Activated CD8-positive, alpha-beta T cell treated with anti-CD3 and anti-CD28 coated beads for 36 hours (primary cell): ENCODE data around the gene CTDSPL. TPM values are rescaled to one million over a fixed set of nuclear protein-coding genes. Genes with fewer than 3 reads are reported as not detected.

Experiments
- ATAC-seq: fragments of 200-7000 bp; cut with Tn5 transposase; one replicate; pipeline ENCODE4 v1.10.0; 2021; ENCODE audit warnings: mild to moderate bottlenecking, moderate library complexity
- CTCF ChIA-PET: fragments of 350-600 bp; sonication (Branson Sonifier 250); formaldehyde crosslinking; loops from one replicate; lab custom pipeline; 2021; ENCODE audit warnings: antibody characterized with exemption; lab: Charles Lee
- POLR2A ChIA-PET: fragments of 350-600 bp; sonication (Branson Sonifier 250); formaldehyde crosslinking; loops from one replicate; lab custom pipeline; 2021; ENCODE audit warnings: antibody characterized with exemption; lab: Charles Lee
- DNase-seq: peaks from one replicate; pipeline ENCODE4 v3.0.0-alpha.2; 2020
- H3K27ac Mint-ChIP-seq: one replicate; pipeline ENCODE4 v1.8.0; 2021; ENCODE audit warnings: mild to moderate bottlenecking, mixed read lengths
- H3K27me3 Mint-ChIP-seq: one replicate; pipeline ENCODE4 v1.8.0; 2021; ENCODE audit warnings: mixed read lengths
- H3K36me3 Mint-ChIP-seq: one replicate; pipeline ENCODE4 v1.8.0; 2021; ENCODE audit warnings: low read depth, mixed read lengths
- H3K4me1 Mint-ChIP-seq: one replicate; pipeline ENCODE4 v1.8.0; 2021; ENCODE audit warnings: low read depth, mixed read lengths
- H3K4me3 Mint-ChIP-seq: one replicate; pipeline ENCODE4 v1.8.0; 2021; ENCODE audit warnings: mild to moderate bottlenecking, moderate library complexity, mixed read lengths
- H3K9me3 Mint-ChIP-seq: one replicate; pipeline ENCODE4 v1.8.0; 2021; ENCODE audit warnings: mixed read lengths
- intact Hi-C: fragments of 100-400 bp; cut with micrococcal nuclease; formaldehyde crosslinking; loops from one replicate; pipeline ENCODE4 v1.10.0; 2022
- total RNA-seq, 2 experiments: library from RNA; stranded (reverse); gene quantifications; one replicate each; pipeline ENCODE4 v1.2.3, GENCODE V29; 2021
- TF ChIP-seq, protein P1 (sequence below): fragments of 200-600 bp; IDR thresholded peaks from one replicate; pipeline ENCODE4 v1.8.0; 2022; ENCODE audit warnings: antibody characterized with exemption, mild to moderate bottlenecking

CTDSPL gene
- total RNA-seq, 2 experiments from 2014 or later, result 1.2 to 1.7 TPM

- H3K4me1 Mint-ChIP-seq, result peaks cover 9% of the 10 kb centered on the region
- H3K36me3 Mint-ChIP-seq, result no peaks in the 10 kb centered on the region
- no peak for DNase-seq
- H3K27ac Mint-ChIP-seq, result no peak overlapping the region
- H3K27me3 Mint-ChIP-seq, result no peaks in the 10 kb centered on the region
- intact Hi-C loops, result no loop called here
- CTCF ChIA-PET, result interaction anchor here (1.4 to 10.8 kb wide), 3 partner anchors 9 to 28 kb away, joined by 3 to 65 read pairs (median 4); partner anchors contain the start of gene VILL
- TF ChIP-seq, protein P1, sequence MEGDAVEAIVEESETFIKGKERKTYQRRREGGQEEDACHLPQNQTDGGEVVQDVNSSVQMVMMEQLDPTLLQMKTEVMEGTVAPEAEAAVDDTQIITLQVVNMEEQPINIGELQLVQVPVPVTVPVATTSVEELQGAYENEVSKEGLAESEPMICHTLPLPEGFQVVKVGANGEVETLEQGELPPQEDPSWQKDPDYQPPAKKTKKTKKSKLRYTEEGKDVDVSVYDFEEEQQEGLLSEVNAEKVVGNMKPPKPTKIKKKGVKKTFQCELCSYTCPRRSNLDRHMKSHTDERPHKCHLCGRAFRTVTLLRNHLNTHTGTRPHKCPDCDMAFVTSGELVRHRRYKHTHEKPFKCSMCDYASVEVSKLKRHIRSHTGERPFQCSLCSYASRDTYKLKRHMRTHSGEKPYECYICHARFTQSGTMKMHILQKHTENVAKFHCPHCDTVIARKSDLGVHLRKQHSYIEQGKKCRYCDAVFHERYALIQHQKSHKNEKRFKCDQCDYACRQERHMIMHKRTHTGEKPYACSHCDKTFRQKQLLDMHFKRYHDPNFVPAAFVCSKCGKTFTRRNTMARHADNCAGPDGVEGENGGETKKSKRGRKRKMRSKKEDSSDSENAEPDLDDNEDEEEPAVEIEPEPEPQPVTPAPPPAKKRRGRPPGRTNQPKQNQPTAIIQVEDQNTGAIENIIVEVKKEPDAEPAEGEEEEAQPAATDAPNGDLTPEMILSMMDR, result no peak
- no peaks in the 10 kb centered on the region for H3K9me3 Mint-ChIP-seq
- no peak for ATAC-seq
- H3K4me3 Mint-ChIP-seq, result no peak overlapping the region
- POLR2A ChIA-PET, result interaction anchor here (1.0 kb wide), 1 partner anchor 51 kb away, joined by 3 read pairs; no protein-coding TSS in a partner anchor
These were observed 100.1 kb downstream of the CTDSPL start for GRCh38 chr3:37961622-37962431.

GRCh38 chr3:37963016-37963415 lies 101.3 kb downstream of the CTDSPL start:
- ChIA-PET POLR2A (no interaction called here), CTCF (interaction anchor here (10.8 kb wide), 1 partner anchor 12 kb away, joined by 65 read pairs; no protein-coding TSS in a partner anchor)
- ATAC-seq, result no peak
- Mint-ChIP-seq H3K27ac (no peak overlapping the region), H3K27me3 (no peaks in the 10 kb centered on the region), H3K36me3 (no peaks in the 10 kb centered on the region), H3K9me3 (no peaks in the 10 kb centered on the region), H3K4me1 (no peaks in the 10 kb centered on the region), H3K4me3 (no peak overlapping the region)
- TF ChIP-seq, protein P1, result no peak
- no peak for DNase-seq
- intact Hi-C loops, result no loop called here

- no peak overlapping the region for H3K27ac Mint-ChIP-seq
- H3K27me3 Mint-ChIP-seq, result no peaks in the 10 kb centered on the region
- ATAC-seq (no peak), DNase-seq (no peak)
- intact Hi-C loops, result no loop called here
- no peaks in the 10 kb centered on the region for H3K36me3 Mint-ChIP-seq
- no peaks in the 10 kb centered on the region for H3K9me3 Mint-ChIP-seq
- H3K4me3 Mint-ChIP-seq, result no peak overlapping the region
- no peaks in the 10 kb centered on the region for H3K4me1 Mint-ChIP-seq
- POLR2A ChIA-PET, result no interaction called here
- TF ChIP-seq, protein P1, result no peak
- CTCF ChIA-PET, result interaction anchor here (0.6 to 10.8 kb wide), 3 partner anchors 12 to 124 kb away, joined by 3 to 65 read pairs (median 3); no protein-coding TSS in a partner anchor
These were observed 102.0 kb downstream of the CTDSPL start for GRCh38 chr3:37963635-37964034.

DNA sequence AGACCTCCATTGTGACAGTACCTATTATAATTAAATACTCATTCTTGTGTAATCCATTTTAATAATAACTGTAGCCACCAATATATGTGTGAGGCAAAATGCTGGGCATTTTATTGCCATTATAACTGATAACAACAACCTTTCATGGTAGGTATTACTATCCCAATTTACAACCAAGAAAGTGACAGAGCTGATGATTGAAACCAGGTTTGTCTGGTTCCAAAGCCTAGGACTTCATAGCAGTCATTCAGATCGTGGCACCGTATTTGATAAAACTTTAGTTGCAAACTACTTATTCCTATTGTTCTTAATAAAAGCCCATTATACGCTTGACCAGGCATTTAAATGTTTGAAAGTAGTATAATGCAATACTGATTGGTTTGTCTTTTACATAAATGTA lies 102.5 kb downstream of the CTDSPL start:
- POLR2A ChIA-PET, result no interaction called here
- no peaks in the 10 kb centered on the region for H3K27me3 Mint-ChIP-seq

More for the DNA sequence above, 102.5 kb downstream of the CTDSPL start:
- TF ChIP-seq, protein P1, result no peak
- H3K27ac Mint-ChIP-seq, result no peak overlapping the region
- H3K4me1 Mint-ChIP-seq, result no peaks in the 10 kb centered on the region
- no peaks in the 10 kb centered on the region for H3K9me3 Mint-ChIP-seq
- H3K36me3 Mint-ChIP-seq, result no peaks in the 10 kb centered on the region
- intact Hi-C loops, result no loop called here
- DNase-seq (no peak), ATAC-seq (no peak)
- no peak overlapping the region for H3K4me3 Mint-ChIP-seq
- CTCF ChIA-PET, result interaction anchor here (0.6 to 10.8 kb wide), 4 partner anchors 11 to 125 kb away, joined by 3 to 65 read pairs (median 12); no protein-coding TSS in a partner anchor
